PC-9 (cell line): Measurements from ENCODE around the gene TBC1D16. TPM values are rescaled to one million over a fixed set of nuclear protein-coding genes. Genes with fewer than 3 reads are reported as not detected.

ENCODE experiments used
- BruUV-seq: library from RNA; stranded (reverse); fragments of 400-500 nt; replicated peaks from 2 replicates; lab custom pipeline; 2021; lab: Mats Ljungman, UMichigan
- CTCF ChIA-PET: fragments of 300-600 bp; sonication (Branson Sonifier 250); formaldehyde crosslinking; loops from one replicate; lab custom pipeline; 2022; ENCODE audit warnings: antibody characterized with exemption; lab: Charles Lee
- POLR2A ChIA-PET: fragments of 300-600 bp; sonication (Branson Sonifier 250); formaldehyde crosslinking; loops from one replicate; lab custom pipeline; 2022; ENCODE audit warnings: antibody characterized with exemption; ENCODE audit not compliant: unreplicated experiment; lab: Charles Lee
- DNase-seq, 2 experiments: peaks; one replicate each; pipeline versions ENCODE4 v3.0.0 to v3.0.0-alpha.2; 2015 to 2022; ENCODE audit warnings: mixed read lengths in 1 of 2
- H2AFZ ChIP-seq: fragments of 200-600 bp; sonication (generic); 2 replicates; pipeline ENCODE4 v1.8.1; 2017; ENCODE audit warnings: antibody characterized with exemption
- H3F3A ChIP-seq: fragments of 200-600 bp; sonication (generic); 2 replicates; pipeline ENCODE4 v1.8.1; 2017; ENCODE audit warnings: antibody characterized with exemption, mild to moderate bottlenecking, low read depth; ENCODE audit not compliant: insufficient read depth
- H3K27ac ChIP-seq: fragments of 200-600 bp; sonication (generic); 2 replicates; pipeline ENCODE4 v1.6.1; 2016; ENCODE audit warnings: mixed run types
- H3K27me3 ChIP-seq: fragments of 200-600 bp; sonication (generic); 2 replicates; pipeline ENCODE4 v1.6.1; 2016; ENCODE audit warnings: low read depth, mixed run types; ENCODE audit not compliant: insufficient read depth
- H3K36me3 ChIP-seq: fragments of 200-600 bp; sonication (generic); 2 replicates; pipeline ENCODE4 v1.6.1; 2016; ENCODE audit warnings: low read depth, mixed run types
- H3K4me1 ChIP-seq: fragments of 200-600 bp; sonication (generic); replicated peaks from 2 replicates; pipeline ENCODE4 v1.6.1; 2016; ENCODE audit warnings: mixed run types; ENCODE audit not compliant: insufficient read depth
- H3K4me2 ChIP-seq: fragments of 200-600 bp; sonication (generic); 2 replicates; pipeline ENCODE4 v1.6.1; 2017; ENCODE audit warnings: mixed run types
- H3K4me3 ChIP-seq: fragments of 200-600 bp; sonication (generic); 2 replicates; pipeline ENCODE4 v1.6.1; 2016; ENCODE audit warnings: mixed run types
- H3K79me2 ChIP-seq: fragments of 200-600 bp; sonication (generic); 2 replicates; pipeline ENCODE4 v1.6.1; 2017; ENCODE audit warnings: low read depth, mixed run types
- H3K9me2 ChIP-seq: fragments of 200-600 bp; sonication (generic); 2 replicates; pipeline ENCODE4 v1.8.1; 2017; ENCODE audit warnings: mild to moderate bottlenecking; ENCODE audit not compliant: insufficient read depth
- H3K9me3 ChIP-seq: fragments of 200-600 bp; sonication (generic); 2 replicates; pipeline ENCODE4 v1.8.1; 2016; ENCODE audit warnings: low read depth; ENCODE audit not compliant: insufficient read depth
- H4K20me1 ChIP-seq: fragments of 200-600 bp; sonication (generic); 2 replicates; pipeline ENCODE4 v1.8.1; 2017; ENCODE audit not compliant: insufficient read depth
- EZH2 ChIP-seq: fragments of 200-600 bp; sonication (generic); IDR thresholded peaks from 2 replicates; pipeline ENCODE4 v1.8.0; 2017; ENCODE audit warnings: antibody characterized with exemption, low read depth
- intact Hi-C: fragments of 100-400 bp; cut with micrococcal nuclease; formaldehyde crosslinking; loops from one replicate; pipeline ENCODE4 v1.10.0; 2022; ENCODE audit not compliant: unreplicated experiment
- total RNA-seq: library from RNA; stranded (reverse); gene quantifications from 2 replicates; pipeline ENCODE4 v1.2.3, GENCODE V29; 2021
- TF ChIP-seq, protein P1 (sequence below): fragments of 200-600 bp; sonication (generic); conservative IDR thresholded peaks from 2 replicates; pipeline ENCODE4 v1.6.1; 2017; ENCODE audit warnings: mixed run types, antibody characterized with exemption, mild to moderate bottlenecking, moderate library complexity

The TBC1D16 gene
- total RNA-seq, 1 experiment from 2014 or later: 41.7 TPM

DNA sequence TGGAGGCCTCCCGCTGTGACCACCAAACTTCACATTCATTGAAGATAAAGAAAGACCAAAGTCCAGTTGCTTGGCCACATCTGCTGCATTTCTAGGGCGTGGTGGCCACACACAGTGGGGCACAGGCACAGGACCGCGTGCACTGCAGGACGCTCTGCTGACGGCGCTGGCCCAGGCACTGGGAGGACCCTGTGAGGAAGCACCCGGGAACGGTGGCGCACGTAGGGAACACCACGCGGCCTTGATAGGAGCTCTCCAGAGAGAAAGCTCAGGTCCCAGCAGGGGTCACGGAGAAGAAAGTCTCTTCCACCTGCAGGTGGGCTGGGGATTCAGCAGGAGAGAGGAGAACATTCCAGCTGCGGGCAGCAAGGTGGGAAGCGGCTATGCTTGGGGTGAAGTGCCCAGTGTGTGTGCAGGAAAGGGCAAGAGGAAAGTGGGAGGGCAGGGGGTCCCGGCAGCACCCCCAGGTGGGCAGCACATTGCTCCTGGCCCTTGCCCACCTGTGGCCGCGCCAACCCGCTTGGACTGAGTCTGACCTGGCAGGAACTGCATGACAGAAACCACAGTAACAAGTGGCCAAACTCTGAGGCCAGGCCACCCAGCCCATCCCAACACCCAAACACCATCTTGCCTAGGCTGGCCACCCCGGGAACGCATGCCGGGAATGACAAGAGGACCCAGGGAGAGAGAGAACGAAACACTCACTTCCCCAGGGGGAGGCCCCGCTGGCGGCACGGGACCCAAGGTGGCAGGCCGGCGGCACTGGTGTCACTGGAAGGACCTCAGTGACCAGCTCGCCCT is 32.8 kb downstream of the TBC1D16 start:
- Histone ChIP-seq H3K4me3 (no peak overlapping the region), H3K9me2 (no peaks in the 10 kb centered on the region), H3F3A (0 out of 2 replicates have a peak, but pooled peaks cover under 1% of the 10 kb centered on the region), H3K4me1 (no peaks in the 10 kb centered on the region), H3K79me2 (no peaks in the 10 kb centered on the region), H2AFZ (no peak overlapping the region), H3K9me3 (no peaks in the 10 kb centered on the region), H3K27ac (no peak overlapping the region), H3K27me3 (no peaks in the 10 kb centered on the region), H3K4me2 (no peak overlapping the region), H4K20me1 (no peaks in the 10 kb centered on the region), H3K36me3 (no peaks in the 10 kb centered on the region)
- TF ChIP-seq, protein P1, sequence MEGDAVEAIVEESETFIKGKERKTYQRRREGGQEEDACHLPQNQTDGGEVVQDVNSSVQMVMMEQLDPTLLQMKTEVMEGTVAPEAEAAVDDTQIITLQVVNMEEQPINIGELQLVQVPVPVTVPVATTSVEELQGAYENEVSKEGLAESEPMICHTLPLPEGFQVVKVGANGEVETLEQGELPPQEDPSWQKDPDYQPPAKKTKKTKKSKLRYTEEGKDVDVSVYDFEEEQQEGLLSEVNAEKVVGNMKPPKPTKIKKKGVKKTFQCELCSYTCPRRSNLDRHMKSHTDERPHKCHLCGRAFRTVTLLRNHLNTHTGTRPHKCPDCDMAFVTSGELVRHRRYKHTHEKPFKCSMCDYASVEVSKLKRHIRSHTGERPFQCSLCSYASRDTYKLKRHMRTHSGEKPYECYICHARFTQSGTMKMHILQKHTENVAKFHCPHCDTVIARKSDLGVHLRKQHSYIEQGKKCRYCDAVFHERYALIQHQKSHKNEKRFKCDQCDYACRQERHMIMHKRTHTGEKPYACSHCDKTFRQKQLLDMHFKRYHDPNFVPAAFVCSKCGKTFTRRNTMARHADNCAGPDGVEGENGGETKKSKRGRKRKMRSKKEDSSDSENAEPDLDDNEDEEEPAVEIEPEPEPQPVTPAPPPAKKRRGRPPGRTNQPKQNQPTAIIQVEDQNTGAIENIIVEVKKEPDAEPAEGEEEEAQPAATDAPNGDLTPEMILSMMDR: no peak
- no peak for TF ChIP-seq EZH2
- ChIA-PET POLR2A (interaction anchor here (0.6 kb wide), 1 partner anchor 10 kb away, joined by 4 read pairs; no protein-coding TSS in a partner anchor), CTCF (interaction anchor here (0.6 to 0.7 kb wide), 2 partner anchors 10 to 78 kb away, joined by 3 to 4 read pairs; no protein-coding TSS in a partner anchor)
- intact Hi-C loops: no loop called here
- DNase-seq: no peak
- no TSS peak for BruUV-seq

DNA sequence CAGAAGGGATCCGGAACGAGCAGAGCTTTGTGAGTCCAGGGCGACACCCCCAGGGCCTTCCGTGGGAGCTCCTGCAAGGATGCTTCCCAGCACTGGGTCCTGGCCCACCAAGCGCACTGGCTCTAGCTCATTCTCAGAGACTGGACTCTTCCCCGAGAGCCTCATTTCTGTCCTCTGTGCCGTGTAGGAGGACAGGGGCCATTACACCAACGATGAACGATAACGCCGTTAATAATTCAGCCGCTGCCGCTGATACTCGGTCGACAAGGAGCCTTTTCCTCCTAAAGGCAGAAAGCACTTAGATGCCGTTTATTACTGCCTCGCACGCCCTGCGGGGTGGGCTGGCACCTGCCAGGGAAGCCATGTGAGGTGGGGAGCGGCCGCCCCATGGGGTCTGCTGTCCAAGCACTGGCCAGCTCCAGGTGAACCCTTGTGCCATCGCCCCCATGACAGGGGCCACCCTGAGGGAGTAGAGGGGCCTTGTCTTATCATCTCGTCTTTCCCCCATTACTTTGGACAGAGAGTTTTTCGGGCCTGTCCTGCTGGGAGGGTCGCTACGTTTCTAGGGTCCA is 33.5 kb downstream of the TBC1D16 start:
- BruUV-seq: no TSS peak
- no peaks in the 10 kb centered on the region for H3K9me3 ChIP-seq
- H3K36me3 ChIP-seq: no peaks in the 10 kb centered on the region
- H3K79me2 ChIP-seq: no peaks in the 10 kb centered on the region
- no peak overlapping the region for H2AFZ ChIP-seq
- no peak overlapping the region for H3K4me2 ChIP-seq
- TF ChIP-seq, protein P1: no peak
- TF ChIP-seq EZH2: no peak
- no peak overlapping the region for H3K27ac ChIP-seq
- H3K4me1 ChIP-seq: no peaks in the 10 kb centered on the region
- ChIA-PET CTCF (no interaction called here), POLR2A (no interaction called here)
- 0 out of 2 replicates have a peak, but pooled peaks cover 8% of the 10 kb centered on the region for H3F3A ChIP-seq
- no peaks in the 10 kb centered on the region for H3K9me2 ChIP-seq
- no peak for DNase-seq
- H4K20me1 ChIP-seq: no peaks in the 10 kb centered on the region
- no peak overlapping the region for H3K4me3 ChIP-seq
- intact Hi-C loops: no loop called here
- H3K27me3 ChIP-seq: no peaks in the 10 kb centered on the region

- H3K9me2 ChIP-seq: no peaks in the 10 kb centered on the region
- ChIA-PET POLR2A (no interaction called here), CTCF (interaction anchor here (0.6 kb wide), 1 partner anchor 228 kb away, joined by 7 read pairs; no protein-coding TSS in a partner anchor)
- TF ChIP-seq EZH2: no peak
- TF ChIP-seq, protein P1: no peak
- no peaks in the 10 kb centered on the region for H3K27me3 ChIP-seq
- DNase-seq: no peak
- no TSS peak for BruUV-seq
- no peaks in the 10 kb centered on the region for H3K36me3 ChIP-seq
- 0 out of 2 replicates have a peak, but pooled peaks cover 11% of the 10 kb centered on the region for H3F3A ChIP-seq
- H3K79me2 ChIP-seq: no peaks in the 10 kb centered on the region
- no peak overlapping the region for H3K4me3 ChIP-seq
- no peak overlapping the region for H3K27ac ChIP-seq
- intact Hi-C loops: no loop called here
- no peak overlapping the region for H2AFZ ChIP-seq
- no peaks in the 10 kb centered on the region for H4K20me1 ChIP-seq
- H3K4me2 ChIP-seq: no peak overlapping the region
- H3K4me1 ChIP-seq: no peaks in the 10 kb centered on the region
- H3K9me3 ChIP-seq: no peaks in the 10 kb centered on the region
Observed at GRCh38 chr17:80000981-80001775, 34.5 kb downstream of the TBC1D16 start.
